HEK293 (cell line): ENCODE results near the gene FBRSL1.

ENCODE experiments used
- CTCF ChIA-PET: fragments of 350-600 bp; formaldehyde crosslinking; extraction: SDS; loops from one replicate; lab custom pipeline; 2021; ENCODE audit warnings: antibody characterized with exemption; lab: Yijun Ruan, JAX
- POLR2A ChIA-PET: fragments of 300-600 bp; formaldehyde crosslinking; extraction: SDS; loops from one replicate; lab custom pipeline; 2020; ENCODE audit warnings: antibody characterized with exemption, inconsistent platforms; lab: Yijun Ruan, JAX
- H3K27ac ChIP-seq: fragments of 200-500 bp; sonication (Bioruptor generic); 2 replicates; pipeline ENCODE4 v1.5.1; 2014; ENCODE audit warnings: low read depth, low read length, control low read depth, inconsistent platforms; ENCODE audit errors: extremely low read depth
- H3K36me3 ChIP-seq, 2 experiments: fragments of 200-500 bp in 1 of 2; sonication (Bioruptor generic) in 1 of 2; 1 replicate in 1 of 2; 2 replicates in 1 of 2; pipeline ENCODE4 v1.5.1; 2014 to 2017; ENCODE audit warnings: inconsistent platforms in 2 of 2, low read length in 2 of 2; ENCODE audit not compliant: control insufficient read depth in 2 of 2, insufficient read depth in 1 of 2
- H3K4me1 ChIP-seq: fragments of 200-500 bp; sonication (Bioruptor generic); 2 replicates; pipeline ENCODE4 v1.5.1; 2014; ENCODE audit warnings: mild to moderate bottlenecking, low read length, inconsistent platforms; ENCODE audit not compliant: control insufficient read depth, insufficient read depth
- H3K4me3 ChIP-seq: 2 replicates; pipeline ENCODE4 v1.5.1; 2011; ENCODE audit warnings: low read depth, mild to moderate bottlenecking, control low read depth, low read length, moderate library complexity
- H3K9me3 ChIP-seq: fragments of 200-500 bp; sonication (Bioruptor generic); 2 replicates; pipeline ENCODE4 v1.5.1; 2014; ENCODE audit warnings: low read depth, low read length, inconsistent platforms; ENCODE audit not compliant: control insufficient read depth, insufficient read depth
- ELK4 ChIP-seq: IDR thresholded peaks from 2 replicates; pipeline ENCODE4 v1.6.1; 2011; ENCODE audit warnings: mild to moderate bottlenecking, low read depth, low read length, borderline replicate concordance
- KLF10 ChIP-seq: fragments of 450-650 bp; IDR thresholded peaks from 2 replicates; pipeline ENCODE4 v1.5.1; 2018; ENCODE audit warnings: missing biosample characterization, mild to moderate bottlenecking, missing genetic modification characterization
- KLF17 ChIP-seq: fragments of 450-650 bp; formaldehyde crosslinking; IDR thresholded peaks from 2 replicates; pipeline ENCODE4 v1.5.1; 2016; ENCODE audit warnings: missing biosample characterization, missing genetic modification characterization
- KLF8 ChIP-seq: fragments of 450-650 bp; formaldehyde crosslinking; IDR thresholded peaks from 2 replicates; pipeline ENCODE4 v1.5.1; 2016; ENCODE audit warnings: missing biosample characterization, missing genetic modification characterization
- PRDM10 ChIP-seq: fragments of 450-650 bp; formaldehyde crosslinking; IDR thresholded peaks from 2 replicates; pipeline ENCODE4 v1.5.1; 2016; ENCODE audit warnings: missing biosample characterization, missing genetic modification characterization
- ZBTB8A ChIP-seq: fragments of 450-650 bp; formaldehyde crosslinking; IDR thresholded peaks from 2 replicates; pipeline ENCODE4 v1.5.1; 2016; ENCODE audit warnings: missing biosample characterization, missing genetic modification characterization
- ZNF292 ChIP-seq: fragments of 450-650 bp; formaldehyde crosslinking; IDR thresholded peaks from 2 replicates; pipeline ENCODE4 v1.5.1; 2016; ENCODE audit warnings: low read depth, missing biosample characterization, missing genetic modification characterization, borderline replicate concordance
- ZNF335 ChIP-seq: fragments of 450-650 bp; formaldehyde crosslinking; conservative IDR thresholded peaks from 2 replicates; pipeline ENCODE4 v1.5.1; 2016; ENCODE audit warnings: missing biosample characterization, missing genetic modification characterization
- ZNF354C ChIP-seq: fragments of 450-650 bp; formaldehyde crosslinking; IDR thresholded peaks from 2 replicates; pipeline ENCODE4 v1.5.1; 2016; ENCODE audit warnings: missing biosample characterization, missing genetic modification characterization, low read depth, borderline replicate concordance
- ZNF473 ChIP-seq: fragments of 450-650 bp; formaldehyde crosslinking; IDR thresholded peaks from 2 replicates; pipeline ENCODE4 v1.5.1; 2017; ENCODE audit warnings: missing biosample characterization, missing genetic modification characterization
- ZNF596 ChIP-seq: fragments of 450-650 bp; IDR thresholded peaks from 2 replicates; pipeline ENCODE4 v1.5.0; 2018; ENCODE audit warnings: missing biosample characterization, mild to moderate bottlenecking, missing genetic modification characterization, moderate library complexity
- ZNF610 ChIP-seq: fragments of 450-650 bp; formaldehyde crosslinking; IDR thresholded peaks from 2 replicates; pipeline ENCODE4 v1.5.1; 2016; ENCODE audit warnings: missing biosample characterization, missing genetic modification characterization, borderline replicate concordance
- ZNF658 ChIP-seq: fragments of 450-650 bp; formaldehyde crosslinking; IDR thresholded peaks from 2 replicates; pipeline ENCODE4; 2016; ENCODE audit warnings: missing biosample characterization, missing genetic modification characterization
- ZNF660 ChIP-seq: fragments of 450-650 bp; IDR thresholded peaks from 2 replicates; pipeline ENCODE4 v1.5.1; 2018; ENCODE audit warnings: missing biosample characterization, mild to moderate bottlenecking, missing genetic modification characterization
- ZNF664 ChIP-seq: fragments of 450-650 bp; formaldehyde crosslinking; IDR thresholded peaks from 2 replicates; pipeline ENCODE4 v1.5.1; 2016; ENCODE audit warnings: missing biosample characterization, missing genetic modification characterization
- ZNF670 ChIP-seq: fragments of 450-650 bp; formaldehyde crosslinking; IDR thresholded peaks from 2 replicates; pipeline ENCODE4 v1.5.1; 2016; ENCODE audit warnings: missing biosample characterization, missing genetic modification characterization, low read depth
- ZNF677 ChIP-seq: fragments of 450-650 bp; IDR thresholded peaks from 2 replicates; pipeline ENCODE4 v1.5.0; 2018; ENCODE audit warnings: missing biosample characterization, mild to moderate bottlenecking, missing genetic modification characterization, moderate library complexity
- ZNF701 ChIP-seq: fragments of 450-650 bp; formaldehyde crosslinking; IDR thresholded peaks from 2 replicates; pipeline ENCODE4 v1.5.1; 2016; ENCODE audit warnings: missing biosample characterization, missing genetic modification characterization
- ZNF785 ChIP-seq: fragments of 450-650 bp; formaldehyde crosslinking; IDR thresholded peaks from 2 replicates; pipeline ENCODE4 v1.5.1; 2016; ENCODE audit warnings: missing biosample characterization, missing genetic modification characterization
- TF ChIP-seq, protein P1 (sequence below): fragments of 450-650 bp; formaldehyde crosslinking; IDR thresholded peaks from 2 replicates; pipeline ENCODE4 v1.5.1; 2016; ENCODE audit warnings: missing biosample characterization, missing genetic modification characterization
- TF ChIP-seq, protein P2 (sequence below): fragments of 450-650 bp; formaldehyde crosslinking; optimal IDR thresholded peaks from 2 replicates; pipeline ENCODE3; 2016; ENCODE audit warnings: missing biosample characterization, mild to moderate bottlenecking, missing genetic modification characterization
- TF ChIP-seq, protein P3 (sequence below): fragments of 450-650 bp; formaldehyde crosslinking; IDR thresholded peaks from 2 replicates; pipeline ENCODE4 v1.5.1; 2016; ENCODE audit warnings: missing biosample characterization, missing genetic modification characterization
- TF ChIP-seq, protein P4 (sequence below): fragments of 450-650 bp; formaldehyde crosslinking; IDR thresholded peaks from 2 replicates; pipeline ENCODE4 v1.5.1; 2016; ENCODE audit warnings: missing biosample characterization, missing genetic modification characterization

FBRSL1 gene

DNA sequence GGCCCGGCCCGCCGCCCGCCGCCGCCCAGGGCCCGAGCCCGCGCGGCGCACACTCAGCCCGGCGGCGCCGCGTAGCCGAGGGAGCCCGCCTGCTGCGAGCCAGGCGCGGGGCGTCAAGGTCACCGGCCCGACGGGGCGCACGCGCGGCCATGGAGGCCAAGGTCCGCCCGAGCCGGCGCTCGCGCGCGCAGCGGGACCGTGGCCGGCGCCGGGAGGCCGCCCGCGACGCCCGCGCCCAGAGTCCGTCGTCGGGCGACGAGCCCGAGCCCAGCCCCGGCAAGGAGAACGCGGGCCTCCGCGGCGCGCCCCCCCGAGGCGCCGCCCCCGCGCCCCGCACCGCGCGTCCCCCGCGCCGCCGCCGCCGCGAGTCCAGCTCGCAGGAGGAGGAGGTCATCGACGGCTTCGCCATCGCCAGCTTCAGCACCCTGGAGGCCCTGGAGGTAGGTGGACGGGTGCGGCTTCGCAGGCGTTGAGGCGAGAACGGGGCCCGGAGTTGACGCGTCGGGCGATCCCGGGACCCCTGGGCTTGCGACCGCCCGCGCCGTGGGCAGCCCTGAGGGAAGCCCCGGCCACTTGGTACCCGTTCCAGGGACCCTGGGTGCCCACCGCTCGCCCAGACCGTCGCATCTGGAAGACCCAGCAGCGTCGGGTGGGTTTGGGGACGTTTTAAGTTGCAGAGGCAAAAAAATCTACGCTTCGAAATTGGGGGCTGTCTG is 629 bp downstream of the FBRSL1 start:
- peak overlapping the region; percentile 71 for H3K4me3 ChIP-seq
- H3K27ac ChIP-seq: peak overlapping the region; percentile 45; the same call in 1 of the 2 replicates
- peaks cover 0 to 17% of the 10 kb centered on the region in 2 experiments; a peak in 1 of 3 replicates for H3K36me3 ChIP-seq
- ChIA-PET CTCF (no interaction called here), POLR2A (interaction anchor here (1.1 kb wide), 1 partner anchor 69 kb away, joined by 3 read pairs; no protein-coding TSS in a partner anchor)
- no peaks in the 10 kb centered on the region for H3K9me3 ChIP-seq
- peaks cover 3% of the 10 kb centered on the region; the same call in 1 of the 2 replicates for H3K4me1 ChIP-seq
- TF ChIP-seq ZNF335 (tag by site-specific recombination): peak; percentile 81
- TF ChIP-seq, protein P1, sequence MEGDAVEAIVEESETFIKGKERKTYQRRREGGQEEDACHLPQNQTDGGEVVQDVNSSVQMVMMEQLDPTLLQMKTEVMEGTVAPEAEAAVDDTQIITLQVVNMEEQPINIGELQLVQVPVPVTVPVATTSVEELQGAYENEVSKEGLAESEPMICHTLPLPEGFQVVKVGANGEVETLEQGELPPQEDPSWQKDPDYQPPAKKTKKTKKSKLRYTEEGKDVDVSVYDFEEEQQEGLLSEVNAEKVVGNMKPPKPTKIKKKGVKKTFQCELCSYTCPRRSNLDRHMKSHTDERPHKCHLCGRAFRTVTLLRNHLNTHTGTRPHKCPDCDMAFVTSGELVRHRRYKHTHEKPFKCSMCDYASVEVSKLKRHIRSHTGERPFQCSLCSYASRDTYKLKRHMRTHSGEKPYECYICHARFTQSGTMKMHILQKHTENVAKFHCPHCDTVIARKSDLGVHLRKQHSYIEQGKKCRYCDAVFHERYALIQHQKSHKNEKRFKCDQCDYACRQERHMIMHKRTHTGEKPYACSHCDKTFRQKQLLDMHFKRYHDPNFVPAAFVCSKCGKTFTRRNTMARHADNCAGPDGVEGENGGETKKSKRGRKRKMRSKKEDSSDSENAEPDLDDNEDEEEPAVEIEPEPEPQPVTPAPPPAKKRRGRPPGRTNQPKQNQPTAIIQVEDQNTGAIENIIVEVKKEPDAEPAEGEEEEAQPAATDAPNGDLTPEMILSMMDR (tag by site-specific recombination): no peak
- no peak for TF ChIP-seq ZNF664 (tag by site-specific recombination)
- TF ChIP-seq ZNF660 (tag by site-specific recombination): no peak
- TF ChIP-seq KLF10 (tag by site-specific recombination): 0 out of 2 replicates have a peak, but pooled peaks have one; percentile 27
- no peak for TF ChIP-seq ZNF677 (tag by site-specific recombination)
- no peak for TF ChIP-seq ZNF701 (tag by site-specific recombination)
- TF ChIP-seq ZNF596 (tag by site-specific recombination): no peak
- no peak for TF ChIP-seq ZNF658
- TF ChIP-seq ZNF785 (tag by site-specific recombination): no peak
- no peak for TF ChIP-seq KLF8
- TF ChIP-seq, protein P2, sequence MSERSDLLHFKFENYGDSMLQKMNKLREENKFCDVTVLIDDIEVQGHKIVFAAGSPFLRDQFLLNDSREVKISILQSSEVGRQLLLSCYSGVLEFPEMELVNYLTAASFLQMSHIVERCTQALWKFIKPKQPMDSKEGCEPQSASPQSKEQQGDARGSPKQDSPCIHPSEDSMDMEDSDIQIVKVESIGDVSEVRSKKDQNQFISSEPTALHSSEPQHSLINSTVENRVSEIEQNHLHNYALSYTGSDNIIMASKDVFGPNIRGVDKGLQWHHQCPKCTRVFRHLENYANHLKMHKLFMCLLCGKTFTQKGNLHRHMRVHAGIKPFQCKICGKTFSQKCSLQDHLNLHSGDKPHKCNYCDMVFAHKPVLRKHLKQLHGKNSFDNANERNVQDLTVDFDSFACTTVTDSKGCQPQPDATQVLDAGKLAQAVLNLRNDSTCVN (tag by site-specific recombination): peak; percentile 66
- TF ChIP-seq ZNF354C (tag by site-specific recombination): no peak
- no peak for TF ChIP-seq ZNF473 (tag by site-specific recombination)
- no peak for TF ChIP-seq PRDM10 (tag by site-specific recombination)
- peak; percentile 63; the same call in 1 of the 2 replicates for TF ChIP-seq ZBTB8A
- TF ChIP-seq KLF17: no peak
- no peak for TF ChIP-seq ZNF292 (tag by site-specific recombination)
- no peak for TF ChIP-seq ELK4
- TF ChIP-seq, protein P3, sequence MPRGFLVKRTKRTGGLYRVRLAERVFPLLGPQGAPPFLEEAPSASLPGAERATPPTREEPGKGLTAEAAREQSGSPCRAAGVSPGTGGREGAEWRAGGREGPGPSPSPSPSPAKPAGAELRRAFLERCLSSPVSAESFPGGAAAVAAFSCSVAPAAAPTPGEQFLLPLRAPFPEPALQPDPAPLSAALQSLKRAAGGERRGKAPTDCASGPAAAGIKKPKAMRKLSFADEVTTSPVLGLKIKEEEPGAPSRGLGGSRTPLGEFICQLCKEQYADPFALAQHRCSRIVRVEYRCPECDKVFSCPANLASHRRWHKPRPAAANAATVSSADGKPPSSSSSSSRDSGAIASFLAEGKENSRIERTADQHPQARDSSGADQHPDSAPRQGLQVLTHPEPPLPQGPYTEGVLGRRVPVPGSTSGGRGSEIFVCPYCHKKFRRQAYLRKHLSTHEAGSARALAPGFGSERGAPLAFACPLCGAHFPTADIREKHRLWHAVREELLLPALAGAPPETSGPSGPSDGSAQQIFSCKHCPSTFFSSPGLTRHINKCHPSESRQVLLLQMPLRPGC: no peak
- TF ChIP-seq ZNF610 (tag by site-specific recombination): no peak
- no peak for TF ChIP-seq ZNF670 (tag by site-specific recombination)
- TF ChIP-seq, protein P4, sequence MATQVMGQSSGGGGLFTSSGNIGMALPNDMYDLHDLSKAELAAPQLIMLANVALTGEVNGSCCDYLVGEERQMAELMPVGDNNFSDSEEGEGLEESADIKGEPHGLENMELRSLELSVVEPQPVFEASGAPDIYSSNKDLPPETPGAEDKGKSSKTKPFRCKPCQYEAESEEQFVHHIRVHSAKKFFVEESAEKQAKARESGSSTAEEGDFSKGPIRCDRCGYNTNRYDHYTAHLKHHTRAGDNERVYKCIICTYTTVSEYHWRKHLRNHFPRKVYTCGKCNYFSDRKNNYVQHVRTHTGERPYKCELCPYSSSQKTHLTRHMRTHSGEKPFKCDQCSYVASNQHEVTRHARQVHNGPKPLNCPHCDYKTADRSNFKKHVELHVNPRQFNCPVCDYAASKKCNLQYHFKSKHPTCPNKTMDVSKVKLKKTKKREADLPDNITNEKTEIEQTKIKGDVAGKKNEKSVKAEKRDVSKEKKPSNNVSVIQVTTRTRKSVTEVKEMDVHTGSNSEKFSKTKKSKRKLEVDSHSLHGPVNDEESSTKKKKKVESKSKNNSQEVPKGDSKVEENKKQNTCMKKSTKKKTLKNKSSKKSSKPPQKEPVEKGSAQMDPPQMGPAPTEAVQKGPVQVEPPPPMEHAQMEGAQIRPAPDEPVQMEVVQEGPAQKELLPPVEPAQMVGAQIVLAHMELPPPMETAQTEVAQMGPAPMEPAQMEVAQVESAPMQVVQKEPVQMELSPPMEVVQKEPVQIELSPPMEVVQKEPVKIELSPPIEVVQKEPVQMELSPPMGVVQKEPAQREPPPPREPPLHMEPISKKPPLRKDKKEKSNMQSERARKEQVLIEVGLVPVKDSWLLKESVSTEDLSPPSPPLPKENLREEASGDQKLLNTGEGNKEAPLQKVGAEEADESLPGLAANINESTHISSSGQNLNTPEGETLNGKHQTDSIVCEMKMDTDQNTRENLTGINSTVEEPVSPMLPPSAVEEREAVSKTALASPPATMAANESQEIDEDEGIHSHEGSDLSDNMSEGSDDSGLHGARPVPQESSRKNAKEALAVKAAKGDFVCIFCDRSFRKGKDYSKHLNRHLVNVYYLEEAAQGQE (tag by site-specific recombination): peak; percentile 34; the same call in 1 of the 2 replicates
